OCI-LY3 (cell line): Measurements from ENCODE around the gene DSTYK.

ENCODE experiments used
- CTCF ChIP-seq: fragments of 200-600, 300-600 bp; sonication (generic); IDR thresholded peaks from 2 replicates; pipeline ENCODE4 v1.5.1; 2014; ENCODE audit warnings: antibody characterized with exemption, low read length, low read depth
- EZH2phosphoT487 ChIP-seq: fragments of 200-600 bp; shearing (Covaris generic); IDR thresholded peaks from 2 replicates; pipeline ENCODE4 v1.6.1; 2018; ENCODE audit warnings: antibody characterized with exemption, mixed run types, low read depth

DNA sequence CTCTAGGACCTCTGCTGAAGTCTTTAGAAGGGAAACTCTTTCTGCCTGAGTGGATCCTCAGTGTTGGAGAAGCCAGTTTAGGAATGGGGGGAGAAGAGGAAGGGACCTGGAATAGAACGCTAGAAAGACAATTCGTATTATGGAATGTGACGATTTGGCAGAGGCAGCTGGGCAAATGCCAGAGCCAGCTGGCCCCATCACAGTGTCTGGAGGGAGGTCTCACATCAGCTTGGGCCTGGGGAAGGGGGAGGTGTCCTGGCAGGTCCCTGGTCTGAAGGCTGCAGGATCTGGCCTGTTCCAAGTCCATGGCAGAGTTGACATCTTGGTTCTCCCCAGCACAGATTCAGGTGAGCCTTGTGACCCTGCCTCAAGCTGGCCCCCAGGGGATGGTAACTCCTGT lies 27.6 kb upstream of the DSTYK start:
- no peak for TF ChIP-seq EZH2phosphoT487
- no peak for TF ChIP-seq CTCF
